ENCODE data around the gene NFKBIZ. TPM values are rescaled to one million over a fixed set of nuclear protein-coding genes. Genes with fewer than 3 reads are reported as not detected.
"Not testable (repeated sequence)": the region's sequence is repeated elsewhere in the genome, so short reads cannot be mapped to it uniquely, and the experiment has no call there.

The NFKBIZ gene
- polyA plus RNA-seq, 1 donor, result 2.8 TPM

DNA sequence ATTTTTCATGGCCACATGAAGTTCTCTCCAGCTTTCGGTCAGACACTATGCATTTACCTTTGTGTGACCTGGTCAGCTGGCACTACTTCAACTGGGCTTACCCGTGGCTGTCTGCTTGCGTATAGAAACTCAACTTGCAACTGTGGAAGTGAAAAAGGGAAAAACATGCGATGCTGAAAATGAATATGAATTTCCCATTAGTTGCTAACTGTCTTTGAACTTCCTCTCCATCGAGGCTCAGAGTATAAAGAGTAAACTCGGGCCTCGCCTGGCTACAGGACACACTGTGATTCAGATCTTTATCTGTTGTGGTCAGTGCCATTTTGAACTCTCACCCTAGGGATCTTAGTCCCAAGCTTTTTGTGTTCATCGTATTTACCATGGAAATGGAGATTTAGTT lies 26.8 kb downstream of the NFKBIZ start:
- DNase-seq, result no peak

DNA sequence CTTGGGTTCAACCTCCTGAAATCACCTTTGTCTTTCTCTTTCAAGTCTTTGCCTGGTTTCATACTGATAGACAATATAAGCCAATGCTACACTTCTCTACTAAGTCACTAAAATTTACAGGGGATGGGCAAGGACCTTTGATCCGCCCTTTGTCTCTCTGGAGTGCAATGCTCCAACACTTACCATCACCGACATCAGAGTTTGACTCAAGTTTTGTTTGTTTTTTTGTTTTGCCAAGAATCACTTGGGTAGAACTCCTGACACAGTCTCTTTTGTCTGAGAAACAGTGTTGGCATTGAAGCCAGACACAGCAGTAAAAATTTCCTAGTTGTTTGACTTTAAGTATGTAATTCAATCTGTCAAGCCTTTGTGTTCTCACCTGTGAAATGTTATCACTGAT lies 29.3 kb downstream of the NFKBIZ start:
- DNase-seq, result no peak

DNA sequence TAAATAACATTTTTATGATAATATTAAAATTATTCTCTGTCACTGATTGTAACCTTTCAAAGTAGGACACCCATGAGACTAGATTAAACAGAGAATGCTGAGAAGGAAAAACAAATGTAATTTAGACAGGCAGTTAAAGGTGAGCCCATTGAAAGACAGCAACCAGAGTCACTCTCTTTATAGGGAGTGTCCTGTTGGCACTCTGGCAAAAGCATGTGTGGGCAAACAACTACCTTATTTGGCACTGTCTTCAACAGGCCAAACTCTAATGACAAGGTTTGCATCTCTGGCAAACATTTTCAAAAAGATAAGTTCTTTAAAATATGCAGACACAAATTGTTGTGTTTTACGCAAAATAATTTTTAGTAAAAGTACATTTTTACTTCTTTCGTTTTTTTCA lies 29.8 kb downstream of the NFKBIZ start:
- DNase-seq, result no peak

DNA sequence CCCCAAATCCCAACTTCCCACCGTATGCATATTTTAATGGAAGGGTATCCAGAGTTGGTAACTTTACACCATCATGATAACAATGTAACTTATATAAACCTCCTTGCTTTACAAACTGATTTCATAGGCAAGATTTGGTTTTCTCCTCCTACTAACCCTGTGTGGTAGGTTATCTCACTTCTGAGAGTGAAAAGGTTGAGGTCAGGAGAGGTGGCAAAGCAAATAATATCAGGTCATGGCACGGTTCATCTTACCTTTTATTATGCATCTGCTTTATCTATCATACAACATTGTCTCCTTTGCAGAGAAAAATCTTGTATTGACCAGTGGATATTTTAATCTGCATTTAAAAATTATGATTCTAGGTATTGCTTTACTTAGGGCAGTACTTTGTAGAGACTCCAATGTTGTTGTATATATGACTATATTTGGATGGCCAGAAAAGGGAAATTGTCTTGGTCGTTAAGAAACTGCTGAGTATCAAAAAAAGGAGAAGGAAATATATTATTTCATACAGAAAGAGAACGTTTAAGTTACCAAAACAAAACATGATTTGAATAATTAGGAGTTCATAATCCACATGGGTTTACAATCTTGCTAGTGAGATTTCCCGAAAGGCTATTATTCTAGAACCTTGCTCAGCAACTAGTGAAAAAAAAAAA lies 30.4 kb downstream of the NFKBIZ start:
- no peak for DNase-seq

DNA sequence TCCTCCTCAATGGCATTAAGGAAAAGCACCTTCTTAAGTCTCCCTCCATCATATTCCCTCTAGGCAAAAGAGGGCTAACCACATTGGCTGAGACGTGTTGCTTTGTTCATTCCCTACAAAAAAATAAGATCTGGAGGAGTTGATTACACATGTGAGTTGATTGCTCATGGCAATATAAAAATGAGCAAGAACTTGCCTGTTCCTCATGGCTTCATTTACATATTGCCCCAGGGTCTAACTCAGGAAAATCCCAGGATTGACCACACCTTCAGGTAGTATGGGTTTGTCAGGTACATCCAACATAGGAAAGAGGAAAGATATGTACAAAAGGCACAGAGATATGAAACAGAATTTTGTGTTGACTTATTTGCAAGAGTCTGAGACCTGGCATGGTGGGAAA lies 35.5 kb downstream of the NFKBIZ start:
- DNase-seq, result no peak

DNA sequence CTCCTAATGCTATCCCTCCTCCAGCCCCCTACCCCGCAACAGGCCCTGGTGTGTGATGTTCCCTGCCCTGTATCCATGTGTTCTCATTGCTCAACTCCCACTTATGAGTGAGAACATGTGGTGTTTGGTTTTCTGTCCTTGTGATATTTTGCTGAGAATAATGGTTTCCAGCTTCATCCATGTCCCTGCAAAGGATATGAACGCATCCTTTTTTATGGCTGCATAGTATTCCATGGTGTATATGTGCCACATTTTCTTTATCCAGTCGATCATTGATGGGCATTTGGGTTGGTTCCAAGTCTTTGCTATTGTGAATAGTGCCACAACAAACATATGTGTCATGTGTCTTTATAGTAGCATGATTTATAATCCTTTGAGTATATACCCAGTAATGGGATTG lies 36.3 kb downstream of the NFKBIZ start:
- DNase-seq, result not testable (repeated sequence)

DNA sequence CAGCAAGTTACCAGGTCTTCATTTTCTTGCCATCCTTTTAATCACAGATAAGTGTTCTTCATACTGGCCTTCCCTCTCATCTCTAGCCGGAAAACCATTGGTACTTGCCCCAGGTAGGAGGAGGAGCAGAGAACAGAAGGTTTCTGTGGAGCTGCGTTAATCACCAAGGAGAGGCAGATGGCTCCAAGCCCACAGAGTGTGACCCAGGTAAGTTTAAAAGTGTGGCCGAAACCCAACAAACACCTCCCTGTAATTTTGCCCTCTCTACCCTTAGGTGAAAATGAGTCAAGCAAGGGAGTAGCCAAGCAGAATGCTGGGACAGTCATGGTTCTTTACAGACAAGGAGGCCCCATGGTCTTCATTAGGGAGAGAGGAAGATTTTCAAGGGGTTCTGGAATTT lies 37.3 kb downstream of the NFKBIZ start:
- DNase-seq, result no peak

DNA sequence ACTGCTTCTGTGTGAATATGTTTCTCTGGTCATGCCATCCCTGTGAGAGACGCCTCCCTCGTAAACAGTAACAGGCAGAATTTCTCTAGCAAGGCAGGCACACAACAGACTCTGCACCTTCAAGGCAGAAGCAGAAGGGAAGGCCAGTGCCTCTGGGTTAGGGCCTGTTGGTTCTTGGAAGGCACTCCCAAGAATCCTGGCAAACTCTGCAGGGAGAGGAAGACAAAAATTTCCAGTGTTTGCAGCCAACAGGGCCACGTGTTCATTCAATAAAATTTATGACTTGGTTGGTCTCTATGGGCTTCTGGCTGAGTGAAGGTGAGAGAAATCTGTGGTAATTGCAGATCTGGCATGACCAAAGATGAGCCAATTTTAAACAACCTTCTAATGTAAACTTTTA lies 39.3 kb downstream of the NFKBIZ start:
- no peak for DNase-seq

DNA sequence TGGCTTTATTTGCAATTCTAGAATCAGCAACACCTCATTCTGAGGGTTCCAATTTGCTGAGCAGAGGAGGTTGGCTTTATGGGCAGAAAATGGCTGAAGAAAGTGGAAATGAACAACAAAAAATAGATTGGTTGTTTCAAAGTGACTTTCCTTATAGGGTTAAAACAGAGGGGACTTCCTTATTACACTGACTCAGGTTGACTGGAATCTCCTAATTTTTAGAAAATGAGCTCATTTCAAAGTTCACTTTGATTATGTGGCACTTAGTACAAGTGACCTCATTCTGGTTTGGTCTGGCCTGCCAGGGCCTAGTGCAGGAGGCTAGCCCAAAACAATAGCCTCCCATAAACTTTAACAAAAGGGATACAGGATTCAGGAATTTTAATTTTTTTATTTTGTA lies 41.4 kb downstream of the NFKBIZ start:
- no peak for DNase-seq

DNA sequence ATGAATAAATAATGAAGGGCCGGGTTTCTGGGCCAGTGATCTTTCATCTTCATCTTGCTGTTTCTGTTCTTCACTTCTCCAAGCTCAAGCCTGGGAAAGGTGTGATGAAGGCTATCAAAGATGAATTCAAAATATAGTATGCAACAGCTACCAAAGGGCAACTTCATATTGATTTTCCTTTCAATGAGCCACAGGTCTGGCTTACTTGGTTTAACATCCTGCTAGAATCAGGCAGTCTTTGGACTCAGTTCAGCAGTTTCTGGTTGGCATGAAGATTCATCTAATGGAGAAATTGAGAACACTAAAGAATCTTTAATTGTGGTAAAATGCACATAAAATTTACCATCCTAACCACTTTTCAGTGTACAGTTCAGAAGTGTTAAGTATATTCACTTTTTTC lies 43.3 kb downstream of the NFKBIZ start:
- no peak for DNase-seq

DNA sequence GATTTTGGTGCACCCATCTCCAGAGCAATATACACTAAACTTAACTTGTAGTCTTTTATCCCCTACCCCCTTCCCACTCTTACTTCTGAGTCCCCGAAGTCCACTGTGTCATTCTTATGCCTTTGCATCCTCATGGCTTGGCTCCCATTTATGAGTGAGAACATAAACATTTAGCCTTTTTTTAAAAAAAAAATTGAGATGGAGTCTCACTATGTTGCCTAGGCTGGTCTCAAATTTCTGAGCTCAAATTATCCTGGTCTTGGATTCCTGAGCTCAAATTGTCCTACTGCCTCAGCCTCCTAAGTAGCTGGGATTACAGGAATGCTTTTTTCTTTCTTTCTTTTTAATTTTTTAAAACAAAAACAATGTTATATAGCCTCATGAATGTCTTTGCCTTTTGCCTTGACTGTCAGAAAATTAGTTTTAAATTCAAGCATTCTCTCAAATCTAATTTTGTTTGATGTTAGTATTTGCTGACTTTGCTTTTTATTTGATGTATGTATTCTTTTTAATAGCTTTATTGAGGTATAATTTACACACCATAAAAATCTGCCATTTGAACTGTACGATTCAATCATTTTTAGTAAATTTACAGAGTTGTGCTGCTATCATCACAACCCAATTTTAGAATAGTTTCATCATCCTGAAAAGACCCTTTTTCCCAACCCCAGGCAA lies 46.9 kb downstream of the NFKBIZ start:
- no peak for DNase-seq

DNA sequence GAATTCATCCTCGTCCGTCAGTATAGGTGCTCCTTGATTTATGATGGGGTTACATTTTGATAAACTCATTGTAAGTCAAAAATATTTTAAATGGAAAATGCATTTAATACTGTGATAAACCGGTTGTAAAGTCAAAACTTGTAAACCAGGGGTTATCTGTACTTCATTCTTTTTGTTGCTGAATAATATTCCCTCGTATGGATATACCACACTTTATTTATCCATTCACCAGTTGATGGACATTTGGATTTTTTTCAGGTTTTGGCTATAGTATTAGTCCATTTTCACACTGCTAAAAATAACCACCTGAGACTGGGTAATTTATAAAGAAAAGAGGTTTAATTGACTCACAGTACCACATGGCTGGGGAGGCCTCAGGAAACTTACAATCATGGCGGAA lies 47.7 kb downstream of the NFKBIZ start:
- DNase-seq, result no peak

DNA sequence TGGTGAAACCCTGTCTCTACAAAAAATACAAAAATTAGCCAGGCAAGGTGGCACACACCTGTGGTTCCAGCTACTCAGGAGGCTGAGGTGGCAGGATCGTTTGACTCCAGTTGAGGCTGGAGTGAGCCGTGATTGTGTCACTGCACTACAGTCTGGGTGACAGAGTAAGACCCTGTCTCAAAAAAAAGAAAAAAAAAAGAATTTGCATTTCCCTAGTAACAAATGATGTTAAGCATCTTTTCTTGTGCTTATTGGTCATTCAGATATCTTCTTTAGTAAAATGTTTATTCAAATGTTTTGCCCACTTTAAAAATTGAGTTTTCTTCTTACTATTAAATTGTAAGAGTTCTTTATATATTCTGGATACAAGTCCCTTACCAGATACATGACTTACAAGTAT lies 48.7 kb downstream of the NFKBIZ start:
- no peak for DNase-seq

DNA sequence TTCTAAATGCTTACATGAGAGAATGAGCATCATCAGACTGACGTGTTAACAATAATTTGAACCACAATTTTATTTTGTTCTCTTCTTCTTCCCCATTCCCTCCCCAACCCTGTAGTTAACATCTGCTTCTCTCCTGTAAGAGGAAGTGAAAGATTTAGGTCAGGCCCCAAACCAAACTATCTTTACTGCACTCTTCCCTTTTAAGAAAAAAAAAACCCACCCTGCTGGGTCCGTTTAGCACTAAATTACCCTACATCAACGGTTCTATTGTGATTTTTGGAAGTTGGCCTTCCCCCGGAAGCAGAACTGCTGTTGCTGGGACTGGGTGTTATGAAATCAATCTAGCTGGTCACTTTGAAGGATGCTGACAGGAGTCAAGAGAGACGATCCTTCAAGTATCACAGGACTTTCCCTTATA lies 49.4 kb downstream of the NFKBIZ start:
- DNase-seq, result peak; percentile 9

DNA sequence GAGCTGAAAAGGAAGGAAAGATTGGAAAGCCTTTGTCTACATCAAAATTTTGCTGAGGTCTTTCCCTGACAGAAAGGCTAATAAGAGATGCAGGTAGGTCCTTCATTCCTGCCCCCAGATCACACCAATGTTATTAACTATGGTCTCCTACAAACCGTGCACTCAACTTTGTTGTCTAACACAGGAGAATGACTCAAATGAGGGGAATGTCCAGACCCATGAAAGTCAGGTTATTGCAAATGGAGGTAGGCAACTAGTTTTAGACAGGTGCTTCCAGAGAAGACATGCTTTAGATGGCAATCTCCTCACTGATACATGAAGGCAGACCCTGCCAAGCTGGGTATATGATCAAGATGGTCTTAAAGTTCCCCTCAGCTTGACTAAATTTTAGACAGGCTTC lies 51.0 kb downstream of the NFKBIZ start:
- no peak for DNase-seq

DNA sequence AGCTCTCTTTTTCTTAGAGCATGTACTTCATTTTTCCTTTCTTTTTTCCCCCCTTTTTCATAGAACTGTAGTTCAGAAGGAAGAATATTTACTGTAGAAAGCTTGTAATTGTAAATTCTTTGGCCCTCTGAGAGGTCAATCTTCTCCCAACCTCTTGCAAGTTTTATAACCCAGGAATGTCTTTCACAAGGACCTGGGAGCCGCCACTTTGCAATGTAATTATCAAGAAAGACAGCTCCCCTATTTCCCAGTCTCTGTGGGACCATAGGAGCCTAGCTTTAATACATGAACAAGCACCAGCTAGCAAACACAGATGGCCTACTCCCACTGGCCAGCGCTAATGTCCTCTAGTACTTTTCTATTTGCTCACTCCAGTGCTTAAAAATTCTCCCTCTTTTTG lies 51.4 kb downstream of the NFKBIZ start:
- DNase-seq, result no peak

DNA sequence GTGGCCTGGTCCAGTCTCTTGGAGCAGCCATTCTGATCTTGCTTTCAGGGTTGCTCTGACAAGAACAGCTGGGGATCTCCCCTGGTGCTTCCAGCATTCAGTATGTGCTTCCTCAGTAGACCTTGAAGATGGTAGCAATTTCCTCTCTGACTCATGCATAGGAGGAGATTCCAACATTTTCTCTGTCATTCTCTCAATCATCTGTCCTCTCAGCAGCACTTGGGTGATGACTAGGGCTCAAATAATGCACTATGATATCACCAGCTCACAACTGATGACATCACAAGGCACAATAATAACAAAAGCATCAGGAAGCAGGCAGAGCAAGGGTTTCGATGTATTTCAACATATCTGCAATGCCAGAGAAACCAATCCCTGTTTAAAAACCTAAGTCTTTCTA lies 52.7 kb downstream of the NFKBIZ start:
- DNase-seq, result no peak

DNA sequence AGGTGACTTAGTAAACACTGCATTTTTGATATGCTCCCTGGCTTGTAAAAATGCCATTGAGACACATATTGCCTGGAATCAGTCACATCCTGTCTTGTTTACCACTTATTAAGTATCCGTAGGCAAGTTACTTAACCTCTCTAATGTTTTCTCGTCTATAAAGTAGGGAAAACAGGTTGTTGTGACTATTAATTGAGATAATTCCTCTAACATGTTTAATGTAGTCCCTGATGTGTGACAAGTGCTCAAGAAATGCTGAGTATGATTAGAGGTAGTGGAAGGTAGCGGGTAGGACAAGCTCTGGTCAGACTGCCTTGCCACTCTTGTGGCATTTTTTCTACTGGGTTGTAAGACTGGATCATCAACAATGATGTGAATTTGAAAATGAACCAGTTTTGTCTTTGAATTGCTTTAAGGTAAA lies 54.1 kb downstream of the NFKBIZ start:
- no peak for DNase-seq

DNA sequence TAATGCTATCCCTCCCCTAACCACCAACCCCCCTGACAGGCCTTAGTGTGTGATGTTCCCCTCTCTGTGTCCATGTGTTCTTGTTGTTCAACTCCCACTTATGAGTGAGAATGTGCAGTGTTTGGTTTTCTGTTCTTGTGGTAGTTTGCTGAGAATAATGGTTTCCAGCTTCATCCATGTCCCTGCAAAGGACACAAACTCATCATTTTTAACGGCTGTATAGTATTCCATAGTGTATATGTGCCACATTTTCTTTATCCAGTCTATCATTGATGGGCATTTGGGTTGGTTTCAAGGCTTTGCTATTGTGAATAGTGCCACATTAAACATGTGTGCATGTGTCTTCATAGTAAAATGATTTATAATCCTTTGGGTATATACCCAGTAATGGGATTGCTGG lies 56.3 kb downstream of the NFKBIZ start:
- not testable (repeated sequence) for DNase-seq

Other genes starting within 250 kb of the NFKBIZ start
- 14.1 TPM for gene ZBTB11, start 172.4 kb upstream of the NFKBIZ start, polyA plus RNA-seq (ENCODE audit: insufficient read length)
- gene RPL24, start 162.8 kb upstream of the NFKBIZ start, polyA plus RNA-seq (ENCODE audit: insufficient read length), result 2,011 TPM
- gene CEP97, start 124.9 kb upstream of the NFKBIZ start, polyA plus RNA-seq (ENCODE audit: insufficient read length), result 12.4 TPM
- 18.5 TPM for gene NXPE3, start 70.3 kb upstream of the NFKBIZ start, polyA plus RNA-seq (ENCODE audit: insufficient read length)

All from hindlimb muscle (tissue), 1 donor.